Subcutaneous abdominal adipose tissue (tissue), 5 donors: ENCODE results near the gene MRPL54.
"Not testable (repeated sequence)": the region's sequence is repeated elsewhere in the genome, so short reads cannot be mapped to it uniquely, and the experiment has no call there.

Experiments used
- H3K27ac ChIP-seq: one replicate; pipeline ENCODE4 v1.7.0; 2013; ENCODE audit warnings: low read depth, mild to moderate bottlenecking, inconsistent platforms, low read length, moderate library complexity
- H3K27me3 ChIP-seq, 5 donors: one replicate each; pipeline ENCODE4 v1.7.0; 2013; ENCODE audit warnings: low read length in 5 of 5, inconsistent platforms in 1 of 5; ENCODE audit not compliant: control insufficient read depth in 5 of 5, insufficient read depth in 4 of 5
- H3K36me3 ChIP-seq, 5 donors: one replicate each; pipeline ENCODE4 v1.7.0; 2013; ENCODE audit warnings: low read length in 5 of 5; ENCODE audit not compliant: control insufficient read depth in 5 of 5, insufficient read depth in 5 of 5
- H3K4me1 ChIP-seq, 5 donors: one replicate each; pipeline ENCODE4 v1.7.0; 2013; ENCODE audit warnings: low read length in 5 of 5, mild to moderate bottlenecking in 3 of 5, moderate library complexity in 1 of 5; ENCODE audit not compliant: control insufficient read depth in 5 of 5, insufficient read depth in 5 of 5
- H3K4me3 ChIP-seq, 5 donors: one replicate each; pipeline ENCODE4 v1.7.0; 2013; ENCODE audit warnings: low read length in 5 of 5, low read depth in 1 of 5
- H3K9ac ChIP-seq, 5 donors: one replicate each; pipeline ENCODE4 v1.7.0; 2013; ENCODE audit warnings: low read length in 5 of 5, mild to moderate bottlenecking in 4 of 5, moderate library complexity in 3 of 5
- H3K9me3 ChIP-seq, 5 donors: one replicate each; pipeline ENCODE4 v1.7.0; 2013; ENCODE audit warnings: low read length in 5 of 5; ENCODE audit not compliant: control insufficient read depth in 5 of 5
- donor health status: healthy.
- donor health status: healthy.
- donor health status: healthy.
- donor health status: healthy.
- donor health status: healthy.

MRPL54 gene

DNA sequence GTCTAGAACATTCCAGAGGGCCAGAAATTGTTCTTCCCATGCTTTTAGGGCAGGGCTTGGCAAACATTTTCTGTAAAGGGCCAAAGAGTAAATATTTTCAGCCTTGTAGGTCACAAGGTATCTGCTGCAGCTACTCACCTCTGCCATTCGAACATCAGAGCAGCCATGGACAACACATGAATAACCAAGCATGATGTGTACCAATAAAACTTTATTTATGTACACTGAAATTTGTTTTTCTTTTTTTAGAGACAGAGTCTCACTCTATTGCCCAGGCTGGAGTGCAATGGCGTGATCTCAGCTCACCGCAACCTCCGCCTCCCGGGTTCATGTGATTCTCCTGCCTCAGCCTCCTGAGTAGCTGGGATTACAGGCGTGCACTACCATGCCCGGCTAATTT, 4.8 kb upstream of the MRPL54 start:
- not testable (repeated sequence) for H3K9me3 ChIP-seq, H3K27me3 ChIP-seq, H3K27ac ChIP-seq, H3K4me3 ChIP-seq, H3K9ac ChIP-seq
- H3K36me3 ChIP-seq = peaks cover 0 to 37% (median 19%) of the 10 kb centered on the region in 5 donors
- H3K4me1 ChIP-seq = peaks cover 0 to 28% (median 25%) of the 10 kb centered on the region in 5 donors

DNA sequence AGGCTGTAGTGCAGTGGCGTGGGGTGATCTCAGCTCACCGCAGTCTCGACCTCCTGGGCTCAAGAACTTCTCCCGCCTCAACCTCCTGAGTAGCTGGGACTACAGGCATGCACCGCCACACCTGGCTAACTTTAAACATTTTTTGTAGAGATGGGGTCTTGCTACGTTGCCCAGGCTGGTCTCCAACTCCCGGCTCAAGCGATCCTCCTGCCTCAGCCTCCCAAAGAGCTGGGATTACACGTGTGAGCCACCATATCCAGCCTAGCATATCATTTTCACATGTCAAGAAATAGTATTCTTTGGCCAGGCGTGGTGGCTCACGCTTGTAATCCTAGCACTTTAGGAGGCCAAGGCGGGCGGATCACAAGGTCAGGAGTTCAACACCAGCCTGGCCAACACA, 4.2 kb upstream of the MRPL54 start:
- peaks cover 0 to 33% (median 28%) of the 10 kb centered on the region in 5 donors for H3K4me1 ChIP-seq
- not testable (repeated sequence) for H3K4me3 ChIP-seq, H3K27ac ChIP-seq, H3K27me3 ChIP-seq, H3K9ac ChIP-seq, H3K9me3 ChIP-seq
- peaks cover 0 to 31% (median 15%) of the 10 kb centered on the region in 5 donors for H3K36me3 ChIP-seq

DNA sequence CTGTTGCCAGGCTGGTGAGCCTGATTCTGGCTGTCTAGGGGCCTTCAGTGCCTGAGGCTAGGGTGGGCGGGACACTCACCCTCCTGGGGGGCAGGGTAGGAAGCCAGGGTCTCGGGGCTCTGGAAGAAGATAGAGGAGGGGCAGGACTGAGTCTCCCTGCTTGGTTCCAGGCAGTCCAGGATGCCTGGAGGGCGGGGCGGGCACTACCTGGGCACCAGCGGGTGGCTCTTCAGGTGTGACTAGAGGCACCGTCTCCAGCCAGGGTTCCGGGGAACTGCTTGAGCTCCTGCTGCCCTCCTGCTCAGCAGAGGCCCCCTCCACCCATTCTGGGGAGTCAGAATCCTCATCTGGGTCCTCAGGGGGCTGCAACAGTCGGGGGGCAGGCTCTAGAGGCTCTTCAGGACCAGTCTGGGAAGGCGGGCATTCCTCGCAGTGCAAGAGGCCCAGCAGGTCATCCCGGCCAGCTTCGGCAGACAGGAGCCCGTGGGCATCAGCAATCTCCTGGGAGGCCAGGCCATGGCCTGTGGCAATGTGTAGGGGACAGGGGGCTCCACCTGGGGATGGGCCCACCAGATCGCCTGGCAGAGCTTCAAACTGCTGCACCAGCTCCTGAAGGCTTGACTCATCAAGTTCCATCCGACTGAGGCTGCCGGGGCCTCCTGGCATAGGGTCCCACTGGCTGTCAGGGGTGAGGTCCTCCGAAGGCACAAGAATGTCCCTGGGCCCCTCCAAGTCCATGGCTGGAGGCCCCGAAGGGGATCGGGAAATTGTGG, 2.8 kb upstream of the MRPL54 start:
- Histone ChIP-seq H3K9me3 (no peaks in the 10 kb centered on the region), H3K9ac (peak overlapping the region in 2 of 5 donors; percentile 38 to 56), H3K27me3 (no peaks in the 10 kb centered on the region), H3K27ac (no peak overlapping the region), H3K36me3 (peaks cover 0 to 19% (median 10%) of the 10 kb centered on the region in 5 donors), H3K4me3 (no peak overlapping the region), H3K4me1 (peaks cover 0 to 34% (median 30%) of the 10 kb centered on the region in 5 donors)

DNA sequence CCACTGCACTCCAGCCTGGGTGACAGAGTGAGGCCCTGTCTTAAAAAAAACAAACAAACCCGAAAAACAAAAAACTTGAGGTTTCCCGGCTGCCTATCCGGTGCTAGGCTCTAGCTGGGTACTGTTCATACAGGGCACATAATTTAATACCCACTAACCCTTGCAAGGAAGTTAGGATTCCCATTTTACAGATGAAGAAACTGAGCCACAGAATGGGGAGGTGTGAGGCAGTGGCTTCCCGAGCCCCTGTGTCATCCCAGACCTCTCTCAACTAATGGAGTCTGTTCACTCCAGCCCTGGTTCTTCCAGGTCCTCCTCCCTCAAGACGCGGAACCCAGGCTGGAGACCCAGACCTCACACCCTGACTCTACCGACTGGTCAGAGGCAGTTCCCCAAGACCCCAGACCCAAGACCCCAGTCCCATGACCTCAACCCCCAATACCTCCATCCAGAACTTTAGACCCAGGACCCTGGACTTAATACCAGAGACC, 1.6 kb upstream of the MRPL54 start:
- Histone ChIP-seq H3K36me3 (peaks cover 0 to 27% (median 15%) of the 10 kb centered on the region in 5 donors), H3K27ac (peak overlapping the region; percentile 98), H3K9ac (peak overlapping the region; percentile 87 to 99 (median 98)), H3K27me3 (no peaks in the 10 kb centered on the region), H3K9me3 (no peaks in the 10 kb centered on the region), H3K4me3 (peak overlapping the region; percentile 78 to 96 (median 93)), H3K4me1 (peaks cover 0 to 34% (median 30%) of the 10 kb centered on the region in 5 donors)

DNA sequence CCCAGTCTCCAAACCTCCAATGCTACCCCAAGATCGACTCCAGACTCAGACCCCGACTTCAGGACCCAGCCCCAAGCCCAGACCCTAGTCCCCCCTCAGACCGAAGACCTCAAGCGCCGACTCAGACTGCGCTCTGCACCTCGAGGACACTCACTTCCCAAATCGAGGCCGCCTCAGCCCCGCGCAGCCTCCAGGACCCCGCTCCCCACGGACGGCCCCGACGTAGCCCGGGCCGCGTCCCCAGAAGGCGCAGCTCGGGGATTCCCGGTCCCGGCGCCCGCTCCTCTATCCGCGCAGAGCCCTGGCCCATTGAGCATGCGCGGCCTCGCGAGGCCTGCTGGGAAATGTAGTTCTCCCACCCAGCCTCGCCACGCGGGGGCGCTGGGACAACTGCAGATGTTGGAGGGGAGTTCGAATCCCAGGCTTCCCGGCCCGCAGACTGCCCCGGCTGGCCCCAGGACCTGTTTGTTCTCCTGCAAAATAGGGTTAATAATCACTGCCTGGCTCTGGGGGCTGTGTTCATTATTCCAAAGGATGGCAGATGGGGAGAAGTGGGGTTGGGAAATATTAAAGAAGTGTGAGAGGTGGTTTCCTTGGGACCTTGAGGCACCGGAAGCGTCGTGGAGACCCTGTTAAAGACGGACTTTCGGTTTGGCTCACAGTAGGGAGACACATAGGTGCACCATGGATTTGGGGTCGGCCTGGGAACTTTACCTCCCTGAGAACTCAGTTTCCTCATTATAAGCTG, 926 bp upstream of the MRPL54 start, which contains the start of gene APBA3:
Gene APBA3, minus strand, starts transcription at position 311 of the 748 bp plus-strand sequence. CDS start 1,428 bp downstream, outside the sequence.
- peak within 1 kb of the TSS; percentile 90 to 99 (median 98) for H3K9ac ChIP-seq
- H3K27me3 ChIP-seq = no peaks in the 10 kb centered on the region
- peak within 1 kb of the TSS; percentile 83 to 96 (median 96) for H3K4me3 ChIP-seq
- H3K36me3 ChIP-seq = peaks cover 0 to 31% (median 18%) of the 10 kb centered on the region in 5 donors
- H3K27ac ChIP-seq = peak within 1 kb of the TSS; percentile 98
- H3K4me1 ChIP-seq = peaks cover 0 to 37% (median 30%) of the 10 kb centered on the region in 5 donors
- H3K9me3 ChIP-seq = no peaks in the 10 kb centered on the region

DNA sequence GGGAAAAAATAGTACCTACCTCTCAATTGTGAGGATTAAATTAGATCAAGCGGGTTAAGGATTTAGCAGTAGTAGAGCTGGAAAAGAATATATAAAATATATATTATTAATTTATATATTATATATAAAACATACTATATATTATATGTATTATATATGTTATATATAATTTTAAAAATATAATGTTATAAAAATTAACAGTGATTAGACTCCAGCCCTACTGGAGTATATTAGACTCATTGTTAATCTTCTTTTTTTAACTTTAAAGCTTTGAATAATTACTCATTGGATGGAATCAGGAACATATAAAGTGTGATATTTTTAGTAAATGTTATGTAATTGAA, 380 bp upstream of the MRPL54 start:
- Histone ChIP-seq H3K36me3 (peaks cover 0 to 32% (median 24%) of the 10 kb centered on the region in 5 donors), H3K27me3 (no peaks in the 10 kb centered on the region), H3K9me3 (no peaks in the 10 kb centered on the region), H3K27ac (peak overlapping the region; percentile 98), H3K4me1 (peaks cover 0 to 40% (median 30%) of the 10 kb centered on the region in 5 donors), H3K4me3 (peak overlapping the region in 2 of 5 donors; percentile 93 to 96), H3K9ac (peak overlapping the region in 3 of 5 donors; percentile 93 to 98 (median 94))

DNA sequence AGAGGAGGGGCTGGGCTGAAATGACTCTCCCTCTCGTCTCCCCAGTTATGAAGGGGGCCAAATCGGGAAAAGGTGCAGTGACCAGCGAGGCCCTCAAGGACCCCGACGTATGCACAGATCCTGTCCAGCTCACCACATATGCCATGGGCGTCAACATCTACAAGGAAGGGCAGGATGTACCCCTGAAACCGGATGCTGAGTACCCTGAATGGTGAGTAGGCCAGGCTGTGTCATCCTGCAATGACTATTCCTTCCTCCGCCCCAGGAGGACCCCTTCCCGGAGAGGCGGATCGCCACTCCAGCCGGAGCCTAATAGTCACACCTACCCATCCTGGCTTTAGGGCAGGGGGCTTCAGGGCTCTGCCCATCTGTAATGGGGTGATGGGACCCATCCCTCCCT, 2.6 kb downstream of the MRPL54 start:
- H3K36me3 ChIP-seq = peaks cover 0 to 47% (median 33%) of the 10 kb centered on the region in 5 donors
- H3K4me1 ChIP-seq = peaks cover 0 to 28% (median 22%) of the 10 kb centered on the region in 5 donors
- H3K9ac ChIP-seq = no peak overlapping the region
- no peaks in the 10 kb centered on the region for H3K27me3 ChIP-seq
- H3K27ac ChIP-seq = no peak overlapping the region
- H3K9me3 ChIP-seq = no peaks in the 10 kb centered on the region
- no peak overlapping the region for H3K4me3 ChIP-seq

DNA sequence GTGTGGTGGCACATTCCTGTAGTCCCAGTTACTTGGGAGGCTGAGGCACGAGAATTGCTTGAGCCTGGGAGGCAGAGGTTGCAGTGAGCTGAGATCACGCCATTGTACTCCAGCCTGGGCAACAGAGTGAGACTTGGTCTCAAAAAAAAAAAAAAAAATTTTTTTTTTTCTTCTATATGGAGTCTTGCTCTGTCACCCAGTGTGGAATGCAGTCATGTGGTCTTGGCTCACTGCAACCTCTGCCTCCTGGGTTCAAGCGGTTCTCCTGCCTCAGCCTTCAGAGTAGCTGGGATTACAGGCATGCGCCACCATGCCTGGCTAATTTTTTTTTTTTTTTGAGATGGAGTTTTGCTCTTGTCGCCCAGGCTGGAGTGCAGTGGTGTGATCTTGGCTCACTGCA, 3.3 kb downstream of the MRPL54 start:
- H3K9me3 ChIP-seq, H3K9ac ChIP-seq, H3K4me3 ChIP-seq, H3K27me3 ChIP-seq, H3K27ac ChIP-seq: not testable (repeated sequence)
- H3K36me3 ChIP-seq = peaks cover 0 to 49% (median 33%) of the 10 kb centered on the region in 5 donors
- peaks cover 0 to 22% (median 16%) of the 10 kb centered on the region in 5 donors for H3K4me1 ChIP-seq

DNA sequence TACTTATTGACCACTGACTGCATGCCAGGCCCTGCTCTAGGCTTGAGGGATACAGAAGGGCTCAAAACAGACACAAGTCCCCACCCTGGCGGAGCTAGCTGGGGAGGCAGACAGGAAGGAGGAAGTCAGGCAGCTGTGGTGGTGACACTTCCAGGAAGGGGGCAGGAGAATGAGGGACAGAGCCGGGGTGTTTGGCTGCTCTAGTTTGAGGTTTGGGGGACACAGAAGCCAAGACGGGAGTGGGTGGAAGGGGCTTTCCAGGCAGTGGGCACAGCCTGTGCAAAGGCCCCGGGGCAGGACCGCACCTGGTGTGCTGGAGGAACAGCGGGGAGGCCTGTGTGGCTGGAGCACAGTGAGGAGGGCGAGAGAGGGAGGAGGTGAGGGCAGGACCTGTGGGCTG, 4.0 kb downstream of the MRPL54 start:
- H3K27me3 ChIP-seq = peaks cover 0 to 6% (median 0%) of the 10 kb centered on the region in 5 donors
- peaks cover 0 to 16% (median 10%) of the 10 kb centered on the region in 5 donors for H3K4me1 ChIP-seq

More for the DNA sequence above, 4.0 kb downstream of the MRPL54 start:
- H3K9ac ChIP-seq = no peak overlapping the region
- H3K9me3 ChIP-seq = no peaks in the 10 kb centered on the region
- H3K4me3 ChIP-seq = no peak overlapping the region
- no peak overlapping the region for H3K27ac ChIP-seq
- H3K36me3 ChIP-seq = peaks cover 0 to 49% (median 33%) of the 10 kb centered on the region in 5 donors
